NCI-H1694 treated with DMSO at 0.1 percent for 48 hours (cell line): ENCODE data around the gene DCUN1D2.
"Not testable (repeated sequence)": the region's sequence is repeated elsewhere in the genome, so short reads cannot be mapped to it uniquely, and the experiment has no call there.

Experiments used
- DNase-seq: peaks from one replicate; lab custom pipeline; 2025; lab: John Stamatoyannopoulos, UW

Gene DCUN1D2

DNA sequence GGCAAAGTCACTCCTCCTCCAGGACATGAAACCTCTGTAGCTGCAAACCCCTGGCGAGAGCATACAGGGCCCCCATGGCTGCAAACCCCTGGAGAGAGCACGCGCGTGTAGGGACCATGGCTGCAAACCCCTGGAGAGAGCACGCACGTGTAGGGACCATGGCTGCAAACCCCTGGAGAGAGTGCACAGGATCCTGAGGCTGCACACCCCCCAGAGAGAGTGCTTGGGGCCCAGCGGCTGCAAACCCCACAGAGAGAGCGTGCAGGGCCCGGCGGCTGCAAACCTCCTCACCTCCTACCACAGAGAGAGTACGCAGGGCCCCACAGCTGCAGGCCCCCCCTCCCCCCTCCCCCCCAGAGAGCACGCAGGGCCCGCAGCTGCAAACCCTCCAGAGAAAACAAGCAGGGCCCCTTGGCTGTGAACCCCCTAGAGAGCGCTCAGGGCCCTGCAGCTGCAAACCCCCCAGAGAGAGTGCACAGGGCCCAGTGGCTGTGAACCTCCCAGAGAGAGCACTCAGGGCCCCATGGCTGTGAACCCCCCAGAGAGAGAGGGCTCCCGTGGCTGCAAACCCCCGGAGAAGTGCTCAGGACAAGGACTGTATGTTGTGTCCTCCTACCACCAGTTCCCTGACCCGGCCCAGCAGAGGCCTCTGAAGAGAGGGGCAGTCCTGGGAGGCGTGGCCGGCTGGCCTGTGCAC, 44.6 kb downstream of the DCUN1D2 start:
- DNase-seq, result no peak

DNA sequence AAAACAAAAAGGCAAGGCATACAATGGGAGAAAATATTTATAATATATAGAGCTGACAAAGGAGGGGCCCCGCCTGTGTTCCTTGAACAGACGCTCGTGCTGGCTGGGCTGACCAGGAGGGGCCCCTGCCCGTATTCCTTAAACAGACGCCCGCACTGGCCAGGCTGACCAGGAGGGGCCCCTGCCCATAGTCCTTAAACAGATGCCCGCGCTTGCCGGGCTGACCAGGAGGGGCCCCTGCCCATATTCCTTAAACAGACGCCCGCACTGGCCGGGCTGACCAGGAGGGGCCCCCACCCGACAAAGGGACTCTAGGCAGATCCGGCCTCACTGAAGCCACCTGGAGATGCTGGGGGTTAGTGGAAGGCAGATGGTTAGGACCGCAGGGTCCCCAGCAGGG, 46.5 kb downstream of the DCUN1D2 start:
- DNase-seq, result no peak

DNA sequence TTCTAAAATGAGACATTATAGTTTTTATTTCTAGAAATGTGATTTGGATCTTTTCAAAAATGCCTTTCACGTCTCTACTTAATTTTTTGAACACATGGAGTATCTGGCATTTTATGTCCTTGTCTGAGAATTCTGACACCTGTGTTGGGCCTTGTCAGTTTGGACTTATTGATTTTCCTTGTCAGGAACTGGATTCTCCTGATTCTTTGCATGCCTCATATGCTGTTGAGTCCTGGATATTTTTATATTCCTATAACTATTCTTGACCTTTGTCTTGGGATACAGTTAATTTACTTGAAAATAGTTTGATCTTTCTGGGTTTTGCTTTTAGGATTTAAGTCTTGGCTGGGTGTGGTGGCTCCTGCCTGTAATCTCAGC, 47.5 kb downstream of the DCUN1D2 start:
- DNase-seq, result no peak

DNA sequence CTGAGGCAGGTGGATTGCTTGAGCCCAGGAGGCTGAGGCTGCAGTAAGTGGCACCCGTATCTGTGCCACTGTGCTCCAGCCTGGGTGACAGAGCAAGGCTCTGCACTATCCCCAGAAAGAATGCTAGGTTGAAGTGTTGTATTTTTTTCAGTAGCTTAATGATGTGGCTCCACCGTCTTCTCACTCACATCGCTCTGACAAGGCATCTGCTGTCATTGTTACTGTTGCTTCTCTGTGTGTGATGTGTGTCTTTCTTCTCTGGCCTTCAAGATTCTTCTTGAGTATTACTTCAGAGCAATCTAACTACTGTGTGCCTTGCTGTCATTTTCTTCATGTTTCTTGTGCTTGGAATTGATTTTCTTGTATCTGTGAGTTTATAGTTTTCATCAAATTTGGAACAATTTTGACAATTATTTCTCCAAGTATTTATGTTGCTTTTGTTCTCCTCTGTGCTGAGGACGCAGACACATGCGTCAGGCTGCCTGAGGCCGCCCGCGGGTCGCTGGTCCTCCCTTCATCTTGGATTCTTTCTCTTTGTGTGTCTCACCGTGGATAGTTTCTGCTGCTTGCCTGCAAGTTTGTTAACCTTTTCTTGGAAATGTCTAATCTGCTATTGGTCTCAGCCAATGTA, 48.0 kb downstream of the DCUN1D2 start:
- DNase-seq, result no peak

DNA sequence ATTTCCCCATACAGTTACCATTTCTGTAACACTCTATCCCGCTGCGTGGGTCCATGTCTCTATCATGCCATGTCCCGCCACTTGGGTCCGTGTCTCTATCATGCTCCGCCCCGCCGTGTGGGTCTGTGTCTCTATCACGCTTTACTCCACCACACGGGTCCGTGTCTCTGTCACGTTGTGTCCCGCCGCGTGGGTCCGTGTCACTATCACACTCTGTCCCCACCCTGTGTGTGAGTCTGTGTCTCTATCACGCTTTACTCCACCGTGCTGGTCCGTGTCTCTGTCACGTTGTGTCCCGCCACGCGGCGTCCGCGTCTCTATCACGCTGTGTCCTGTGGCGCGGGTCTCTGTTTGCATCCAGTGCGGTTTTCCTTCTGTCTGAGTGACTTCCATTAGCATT, 48.9 kb downstream of the DCUN1D2 start:
- DNase-seq, result no peak

DNA sequence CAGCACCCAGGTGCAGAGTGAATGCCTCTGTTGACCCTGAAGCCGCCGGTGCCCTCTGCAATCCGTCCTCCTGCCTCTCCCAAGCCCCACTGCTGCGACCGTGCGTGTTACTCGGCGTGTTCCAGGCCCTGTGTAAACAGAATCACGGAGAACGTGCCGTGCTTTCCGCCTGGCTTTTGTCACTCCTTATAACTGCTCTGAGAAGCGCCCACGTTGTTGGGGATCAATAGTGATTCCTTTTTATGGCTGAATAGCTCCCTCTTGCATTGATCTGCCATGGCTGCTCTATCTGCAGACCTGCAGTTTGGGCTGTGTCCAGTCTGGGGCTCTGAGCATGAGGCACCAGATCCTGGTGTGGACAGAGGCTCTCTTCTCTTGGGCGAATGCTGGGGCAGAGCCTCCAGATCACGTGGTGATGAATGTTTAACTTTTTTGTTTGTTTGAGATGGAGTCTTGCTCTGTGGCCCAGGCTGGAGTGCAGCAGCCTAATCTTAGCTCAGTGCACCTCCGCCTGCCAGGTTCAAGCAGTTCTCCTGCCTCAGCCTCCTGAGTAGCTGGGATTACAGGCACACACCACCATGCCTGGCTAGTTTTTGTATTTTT, 53.0 kb downstream of the DCUN1D2 start:
- DNase-seq, result no peak

DNA sequence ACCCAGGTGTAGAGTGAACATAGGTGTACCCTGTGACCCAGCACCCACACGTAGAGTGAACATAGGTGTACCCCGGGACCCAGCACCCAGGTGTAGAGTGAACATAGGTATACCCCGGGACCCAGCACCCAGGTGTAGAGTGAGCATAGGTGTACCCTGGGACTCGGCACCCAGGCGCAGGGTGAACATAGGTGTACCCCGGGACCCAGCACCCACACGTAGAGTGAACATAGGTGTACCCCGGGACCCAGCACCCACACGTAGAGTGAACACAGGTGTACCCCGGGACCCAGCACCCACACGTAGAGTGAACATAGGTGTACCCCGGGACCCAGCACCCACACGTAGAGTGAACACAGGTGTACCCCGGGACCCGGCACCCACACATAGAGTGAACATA, 53.6 kb downstream of the DCUN1D2 start:
- not testable (repeated sequence) for DNase-seq

DNA sequence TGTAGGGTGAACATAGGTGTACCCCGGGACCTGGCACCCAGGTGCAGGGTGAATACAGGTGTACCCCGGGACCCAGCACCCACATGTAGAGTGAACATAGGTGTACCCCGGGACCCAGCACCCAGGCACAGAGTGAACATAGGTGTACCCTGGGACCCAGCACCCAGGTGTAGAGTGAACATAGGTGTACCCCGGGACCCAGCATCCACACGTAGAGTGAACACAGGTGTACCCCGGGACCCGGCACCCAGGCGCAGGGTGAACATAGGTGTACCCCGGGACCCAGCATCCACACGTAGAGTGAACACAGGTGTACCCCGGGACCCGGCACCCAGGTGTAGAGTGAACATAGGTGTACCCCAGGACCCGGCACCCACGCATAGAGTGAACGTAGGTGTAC, 54.6 kb downstream of the DCUN1D2 start:
- not testable (repeated sequence) for DNase-seq

DNA sequence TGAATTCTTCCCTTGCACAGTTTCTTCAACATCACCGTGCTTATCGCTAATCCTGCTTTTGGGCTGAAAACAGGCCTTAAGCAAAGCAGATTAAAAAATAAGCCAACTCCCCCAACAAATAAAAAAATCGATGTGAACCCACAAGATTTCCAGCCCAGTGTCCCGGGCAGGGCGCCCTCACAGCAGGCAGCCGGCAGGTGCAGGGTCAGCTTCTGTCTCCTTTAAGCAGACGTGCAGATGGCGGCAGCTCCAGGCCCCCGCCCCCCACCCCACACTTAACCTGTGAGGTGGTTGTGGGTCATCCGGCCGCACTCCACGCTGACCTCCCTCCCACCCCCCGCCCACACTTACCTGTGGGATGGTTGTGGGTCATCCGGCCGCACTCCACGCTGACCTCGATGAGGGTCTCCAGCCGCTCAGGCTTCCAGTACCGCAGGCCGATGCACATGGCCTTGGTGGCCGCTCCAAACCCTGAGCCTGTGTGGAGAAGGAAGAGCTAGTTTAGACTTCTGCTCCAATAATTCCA, 57.1 kb downstream of the DCUN1D2 start:
- no peak for DNase-seq

DNA sequence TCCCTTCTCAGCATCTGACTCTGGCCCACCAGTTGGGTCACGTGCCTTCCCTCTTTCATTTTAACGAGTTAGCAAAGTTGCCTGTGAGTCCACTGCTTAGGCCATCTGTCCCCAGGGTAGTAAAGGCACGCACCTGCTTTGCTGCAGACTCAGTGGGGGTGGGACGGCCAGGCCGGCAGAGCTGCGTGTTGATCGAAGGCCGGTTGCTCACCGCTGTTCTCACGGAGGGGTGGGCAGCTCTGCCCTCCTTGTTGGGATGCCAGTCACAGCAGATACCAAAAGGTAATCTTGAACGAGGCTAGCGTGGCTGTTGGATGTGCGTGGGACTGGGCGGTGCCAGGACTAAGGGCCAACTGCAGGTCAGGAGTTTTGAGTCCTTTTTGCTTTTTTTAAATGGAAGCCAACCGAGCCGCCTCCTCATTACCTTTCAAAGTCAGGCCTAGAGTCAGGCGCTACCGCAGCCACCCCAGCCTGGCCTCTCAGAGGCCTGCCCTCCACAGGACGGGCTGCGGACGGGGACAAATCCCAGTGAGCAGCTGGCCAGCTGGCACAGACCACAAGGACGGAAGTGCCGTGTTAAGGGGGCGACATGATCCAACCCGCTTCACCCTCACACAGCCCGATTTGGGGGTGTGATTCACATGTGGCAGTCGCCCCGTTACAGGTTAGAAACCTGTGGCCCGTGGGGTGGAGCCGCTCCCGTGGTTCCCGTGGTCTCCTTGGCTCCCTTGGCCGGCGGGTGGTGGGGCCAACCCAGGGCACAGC, 57.8 kb downstream of the DCUN1D2 start:
- no peak for DNase-seq

DNA sequence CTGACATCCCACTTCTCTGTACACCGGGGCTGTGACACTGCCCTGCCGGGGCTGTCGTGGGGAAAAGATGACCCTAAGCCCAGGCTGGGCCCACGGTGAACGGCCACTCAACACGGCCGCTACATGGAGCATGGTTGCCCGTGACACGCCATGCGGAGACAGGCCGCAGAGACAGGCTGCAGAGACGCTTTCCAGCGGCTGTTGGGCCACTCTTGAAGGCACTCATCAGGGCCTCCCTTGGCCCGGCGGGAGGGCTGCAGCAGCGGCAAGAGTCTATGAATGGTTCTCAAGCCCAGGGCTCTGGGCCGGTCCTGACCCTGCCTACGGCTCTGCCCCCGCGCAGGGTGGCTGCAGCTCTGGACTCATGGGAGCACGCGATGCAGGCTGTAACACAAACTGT, 59.3 kb downstream of the DCUN1D2 start:
- DNase-seq, result no peak

DNA sequence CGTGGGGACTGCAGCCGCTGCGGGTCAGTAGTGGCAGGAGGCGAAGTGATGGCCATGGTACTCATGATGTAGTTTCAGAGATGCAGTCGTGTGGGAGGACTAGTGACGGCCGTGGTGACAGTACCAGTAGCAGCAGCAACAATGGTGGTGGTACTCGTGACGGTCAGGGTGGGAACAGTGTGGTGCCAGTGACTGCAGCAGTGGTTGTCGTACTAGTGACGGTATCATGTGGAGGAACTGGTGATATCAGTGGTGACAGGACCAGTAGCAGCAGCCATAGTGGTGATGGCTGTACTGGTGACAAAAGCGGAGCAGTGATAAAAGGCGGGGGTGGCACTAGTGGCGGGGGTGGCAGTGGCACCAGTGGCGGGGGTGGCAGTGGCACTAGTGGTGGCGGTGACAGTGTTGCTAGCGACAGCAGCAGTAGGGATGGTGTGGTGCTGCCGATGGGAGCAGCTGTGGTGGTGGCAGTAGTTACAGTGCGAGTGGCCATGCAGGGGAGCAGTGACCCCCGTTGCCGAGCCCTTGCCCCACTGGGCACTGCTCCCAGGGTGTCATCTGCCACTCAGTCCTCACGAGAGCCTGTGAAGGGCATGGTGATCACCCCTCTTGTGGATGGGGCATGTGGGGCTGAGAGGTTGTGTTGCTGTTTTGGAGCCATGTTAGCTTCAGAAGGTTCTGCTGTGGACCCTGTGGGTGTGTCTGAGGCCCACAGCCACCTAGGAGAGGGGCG, 60.0 kb downstream of the DCUN1D2 start:
- no peak for DNase-seq

DNA sequence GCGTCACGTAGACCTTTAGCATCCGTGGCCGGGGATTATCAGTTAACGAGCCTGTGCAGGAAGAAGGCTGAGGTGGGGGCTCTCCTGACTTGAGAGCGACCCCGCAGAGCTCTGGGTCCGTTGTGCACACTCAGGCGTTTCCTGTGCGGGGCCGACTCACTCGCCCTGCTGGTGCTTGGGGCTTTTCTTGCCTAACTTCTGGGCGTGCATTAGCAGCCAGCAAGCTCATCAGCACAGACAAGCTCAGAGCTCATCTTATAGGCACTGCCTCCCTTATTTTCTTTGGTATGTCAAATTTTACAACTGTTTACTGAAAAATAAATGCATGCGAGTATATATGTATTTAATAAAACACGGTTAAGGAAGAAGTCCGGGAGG, 60.9 kb downstream of the DCUN1D2 start:
- no peak for DNase-seq

DNA sequence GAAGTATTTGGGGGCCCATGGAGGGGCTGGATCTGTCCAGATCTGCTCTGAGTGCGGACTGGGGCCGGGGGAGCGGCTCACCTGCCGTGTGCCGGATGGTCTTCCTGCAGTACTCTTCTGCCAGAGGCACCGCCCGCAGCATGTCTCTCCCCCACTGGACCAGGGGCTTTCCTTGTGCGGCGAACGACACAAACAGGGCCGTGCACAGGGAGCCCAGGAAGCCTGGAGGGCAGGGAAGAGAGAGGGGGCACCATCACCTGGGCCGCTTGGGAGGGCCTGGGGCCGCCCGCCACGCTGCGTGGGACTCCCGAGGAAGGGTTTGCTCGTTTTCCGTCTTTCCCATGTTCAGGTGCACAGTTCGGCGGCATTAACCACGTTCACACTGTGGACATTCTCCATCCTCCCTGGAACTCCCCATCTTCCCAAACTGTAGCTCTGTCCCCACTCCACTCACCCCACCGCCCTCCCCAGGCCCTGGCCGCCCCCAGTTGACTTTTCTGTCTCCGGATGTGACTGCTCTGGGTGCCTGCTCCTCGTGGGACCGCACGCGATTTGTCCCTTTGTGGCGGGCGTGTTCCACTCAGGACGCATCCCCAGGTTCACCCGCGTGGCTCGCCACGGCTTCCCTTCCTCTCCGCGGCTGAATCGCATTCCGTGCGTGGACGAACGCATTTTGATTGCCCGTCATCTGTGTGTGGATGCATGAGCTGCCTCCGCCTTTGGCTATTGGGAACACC, 61.5 kb downstream of the DCUN1D2 start:
- no peak for DNase-seq

DNA sequence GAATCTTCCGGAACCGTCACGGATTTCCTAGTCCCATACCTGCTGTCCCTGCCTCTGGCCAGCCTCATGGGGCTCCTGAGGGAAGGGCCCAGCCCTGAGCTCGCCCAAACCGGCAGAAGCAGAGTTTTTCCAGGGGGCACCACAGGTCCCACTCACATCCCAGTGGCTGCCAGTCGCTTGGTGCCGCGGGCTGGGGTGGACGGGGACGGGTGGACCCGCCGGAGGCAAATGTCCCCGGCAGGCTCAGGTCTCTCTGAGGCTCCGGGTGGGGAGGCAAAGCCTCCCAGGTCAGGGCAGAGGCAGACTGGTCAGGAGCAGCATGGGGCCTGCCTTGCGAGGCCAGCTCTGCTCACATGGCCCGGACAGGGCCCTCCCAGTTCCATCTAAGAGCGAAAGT, 62.0 kb downstream of the DCUN1D2 start:
- no peak for DNase-seq

DNA sequence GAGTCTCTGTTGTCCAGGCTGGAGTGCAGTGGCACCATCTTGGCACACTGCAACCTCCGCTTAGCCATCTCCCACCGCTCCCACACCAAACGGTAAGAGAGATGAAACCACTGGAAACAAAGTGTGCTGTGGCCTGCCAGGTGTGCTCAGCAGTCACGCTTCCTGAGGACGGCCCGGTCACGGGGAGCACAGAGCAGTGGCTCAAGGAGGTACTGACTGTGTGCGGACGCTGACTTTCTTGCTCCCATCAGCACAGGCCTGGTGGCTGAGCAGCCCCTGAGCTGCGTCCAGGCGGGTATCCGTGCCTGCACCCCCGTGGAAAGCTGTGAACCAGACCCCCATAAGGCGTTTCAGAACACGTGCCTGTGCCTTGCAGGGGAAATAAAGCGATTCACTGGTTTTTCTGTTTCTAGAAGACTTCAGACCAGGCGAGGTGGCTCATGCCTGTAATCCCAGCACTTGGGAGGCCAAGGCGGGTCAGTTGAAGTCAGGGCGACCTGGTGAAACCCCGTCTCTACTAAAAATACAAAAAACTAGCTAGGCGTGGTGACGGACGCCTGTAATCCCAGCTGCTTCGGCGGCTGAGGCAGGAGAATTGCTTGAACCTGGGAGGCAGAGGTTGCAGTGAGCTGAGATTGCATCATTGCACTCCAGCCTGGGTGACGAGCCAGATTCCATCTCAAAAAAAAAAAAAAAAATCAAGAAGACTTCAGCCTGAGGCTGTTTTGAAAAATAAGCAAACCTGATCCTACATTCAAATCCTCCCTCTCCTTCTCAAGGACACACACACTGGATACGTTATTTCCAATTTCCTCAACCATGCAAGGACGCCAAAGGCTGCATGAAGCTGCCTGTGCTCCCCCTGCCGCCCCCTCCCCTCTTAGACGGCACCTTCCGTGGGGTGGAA, 62.7 kb downstream of the DCUN1D2 start:
- DNase-seq, result no peak

DNA sequence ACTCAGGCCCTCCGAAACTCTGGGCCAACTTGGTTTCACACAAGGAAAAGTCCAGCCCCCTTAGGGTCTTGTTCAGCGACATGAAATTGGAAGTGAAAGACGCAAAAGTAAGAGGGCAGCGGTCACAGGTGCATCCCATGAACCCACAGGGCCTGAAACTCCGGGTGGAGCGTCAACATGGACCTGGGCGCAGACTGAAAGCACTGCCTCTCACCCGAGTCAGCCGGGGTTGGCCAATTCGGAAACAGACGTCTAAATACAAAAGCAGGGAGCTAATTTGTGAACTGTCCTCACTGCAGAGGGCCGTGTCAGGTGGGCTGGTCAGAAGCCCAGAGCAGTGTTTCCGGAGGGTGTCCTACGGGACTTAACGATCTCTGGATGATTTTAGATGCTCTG, 63.9 kb downstream of the DCUN1D2 start:
- no peak for DNase-seq

DNA sequence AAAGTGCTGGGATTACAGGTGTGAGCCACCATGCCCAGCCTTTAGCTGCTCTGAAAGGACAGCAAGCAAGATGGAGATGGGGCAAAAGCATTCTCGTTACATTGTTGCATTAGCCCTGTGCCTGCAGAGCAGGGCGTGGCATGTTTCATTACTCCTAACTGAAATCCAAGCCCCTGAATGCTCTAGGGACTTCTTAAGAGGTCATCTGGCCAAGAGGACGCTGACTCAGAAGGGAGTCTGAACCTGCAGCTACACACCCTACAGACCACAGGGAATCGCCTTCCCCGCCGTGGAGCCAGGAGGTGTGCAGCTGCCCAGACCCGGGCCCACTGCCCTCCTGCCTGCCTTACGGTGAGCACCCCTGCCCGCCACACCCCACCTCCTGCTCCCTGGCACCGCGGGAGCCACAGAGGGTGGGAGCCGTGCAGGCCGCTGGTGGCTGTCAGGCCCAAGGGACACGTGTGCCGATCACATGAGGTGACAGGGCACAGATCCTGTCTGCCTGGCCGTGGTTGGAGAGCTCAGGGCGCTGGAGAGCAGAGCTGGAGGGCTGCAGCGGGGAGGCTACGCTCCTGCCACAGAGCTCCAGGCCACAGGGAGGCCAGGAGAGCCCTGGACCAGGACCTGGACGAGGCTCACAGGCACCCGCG, 64.4 kb downstream of the DCUN1D2 start:
- no peak for DNase-seq

DNA sequence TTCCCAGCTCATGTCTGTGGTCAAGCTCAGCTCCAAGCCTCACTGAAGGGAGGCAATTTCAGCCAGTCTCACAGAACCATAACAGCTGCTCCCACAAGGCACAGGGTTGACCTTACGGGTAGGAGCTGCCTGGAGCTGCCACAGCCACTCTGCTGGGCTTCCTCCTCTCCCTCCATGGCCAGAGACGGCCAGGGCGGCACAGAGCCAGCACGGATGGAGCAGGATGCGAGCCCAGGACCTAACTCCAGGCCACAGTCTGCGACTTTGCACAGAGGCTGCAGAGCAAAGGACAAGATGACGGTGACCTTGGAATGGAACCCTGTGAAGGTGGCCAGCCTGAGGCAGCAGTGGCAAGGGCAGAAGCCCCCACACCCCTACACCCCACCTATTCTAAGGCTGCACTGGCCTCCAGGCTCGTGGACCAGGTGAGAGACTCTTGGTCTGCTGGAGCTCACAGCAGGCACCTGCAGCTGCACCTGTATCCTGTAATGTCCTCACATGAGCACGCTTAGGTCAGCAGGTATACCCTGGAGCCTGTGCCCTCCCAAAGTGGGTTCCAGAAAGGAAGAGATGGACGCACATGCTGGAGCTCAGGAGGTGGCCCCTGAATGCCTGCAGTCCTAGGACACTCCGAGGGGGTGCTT, 66.9 kb downstream of the DCUN1D2 start:
- no peak for DNase-seq
